Stimulated activated CD8-positive, alpha-beta memory T cell treated with anti-CD3 and anti-CD28 coated beads, Interleukin-2, amount 100 ng/mL, for 1 hour (primary cell): ENCODE data around the gene TRIB2.
"Not testable (repeated sequence)": the region's sequence is repeated elsewhere in the genome, so short reads cannot be mapped to it uniquely, and the experiment has no call there.

Source experiments
- DNase-seq, 2 donors: peaks; one replicate each; pipeline ENCODE4 v3.0.0-alpha.2; 2020; ENCODE audit warnings: low read depth in 2 of 2

The TRIB2 gene

DNA sequence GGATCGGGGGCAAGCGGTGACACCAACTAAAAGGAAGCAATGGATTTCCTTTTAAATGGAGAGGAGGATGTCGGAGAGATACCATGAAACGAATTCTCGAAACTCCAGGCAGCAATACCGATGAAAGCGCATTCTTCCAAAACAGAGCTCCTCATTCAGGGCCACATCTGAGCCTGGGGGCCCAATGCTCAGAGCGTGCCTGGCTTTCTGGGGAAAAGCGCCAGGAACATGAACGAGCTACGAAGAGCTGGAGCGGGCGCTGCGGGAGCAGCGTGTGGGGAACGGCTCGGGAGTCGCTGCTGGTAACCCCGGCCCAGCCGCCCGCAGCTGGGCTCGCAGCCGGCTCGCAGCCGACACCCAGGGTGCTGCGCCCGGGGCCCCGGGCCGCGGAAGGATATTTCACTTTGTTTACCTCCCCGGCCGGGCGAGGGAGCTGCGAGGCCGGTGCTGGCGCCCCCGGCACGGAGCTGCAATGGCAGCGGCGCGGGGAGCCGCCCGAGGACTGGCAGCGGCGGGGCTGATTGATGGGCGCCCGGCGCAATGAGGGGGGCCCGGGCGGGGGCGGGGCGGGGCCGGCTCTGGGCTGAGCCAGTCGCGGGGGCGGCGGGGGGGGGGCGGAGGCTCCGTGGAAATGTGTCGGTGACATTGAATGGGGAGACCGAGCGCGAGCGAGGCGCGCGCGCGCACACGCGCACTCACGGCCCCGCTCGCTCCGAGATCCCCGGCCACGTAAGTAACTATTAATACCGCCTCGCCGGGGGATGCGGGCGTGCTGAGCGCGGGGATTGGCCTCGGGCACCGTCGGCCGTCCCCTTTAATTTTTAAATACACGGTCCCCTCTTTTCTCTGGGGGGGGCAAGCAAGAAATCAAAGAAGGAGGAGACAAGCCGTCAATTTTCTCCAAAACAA lies at the start of gene TRIB2:
TSS of gene TRIB2 (plus strand) at position 655 of the 909 bp plus-strand sequence. CDS start 1,372 bp downstream, outside the sequence.
- DNase-seq = peak; percentile 81 to 89

DNA sequence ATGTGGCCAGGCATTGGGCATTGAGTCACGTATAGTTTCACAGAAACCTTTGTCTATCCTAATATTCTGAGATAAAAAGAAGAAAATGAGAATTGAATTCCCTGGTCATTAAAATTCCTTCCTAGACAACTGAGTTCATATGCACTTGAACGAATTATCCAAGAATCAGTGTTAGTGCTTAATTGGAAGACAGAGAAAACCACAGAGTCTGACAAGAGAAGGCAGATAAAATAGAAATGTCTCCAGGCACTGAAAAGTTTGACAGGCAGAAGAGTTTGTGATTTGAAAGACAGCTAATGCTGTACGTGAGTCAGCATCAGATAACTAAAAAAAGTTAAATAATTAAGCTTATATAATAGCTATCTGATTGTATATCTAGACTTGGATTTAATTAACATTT lies 47.7 kb upstream of the TRIB2 start:
- DNase-seq = no peak

DNA sequence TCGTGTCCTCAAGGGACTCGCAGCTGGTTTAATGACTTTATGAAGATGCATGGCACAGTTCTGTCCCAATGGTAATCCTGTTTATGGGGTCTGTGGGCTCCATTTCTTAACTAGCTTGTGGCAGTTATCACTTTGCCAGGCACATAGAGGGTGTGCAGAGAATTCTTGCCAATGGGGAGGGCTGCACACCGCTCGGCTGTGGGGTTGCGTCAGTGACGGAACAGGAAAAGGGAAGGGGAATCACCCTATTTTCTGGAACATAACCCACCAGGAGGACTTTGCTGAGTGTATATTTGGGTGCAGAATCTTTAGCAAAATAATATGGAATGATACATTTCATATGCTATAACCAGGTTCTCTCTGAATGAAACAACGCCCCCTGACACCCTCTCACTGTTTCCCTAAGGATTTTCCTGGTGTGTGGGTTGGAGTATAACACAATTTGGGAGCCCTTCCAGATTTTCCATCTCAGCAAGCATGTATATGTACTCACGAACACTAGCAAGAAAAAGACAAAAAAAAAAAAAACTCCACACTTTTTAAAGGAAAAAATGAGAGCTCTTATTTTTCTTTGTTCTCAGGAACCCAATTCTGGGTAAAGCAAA lies 43.9 kb upstream of the TRIB2 start:
- DNase-seq = no peak

DNA sequence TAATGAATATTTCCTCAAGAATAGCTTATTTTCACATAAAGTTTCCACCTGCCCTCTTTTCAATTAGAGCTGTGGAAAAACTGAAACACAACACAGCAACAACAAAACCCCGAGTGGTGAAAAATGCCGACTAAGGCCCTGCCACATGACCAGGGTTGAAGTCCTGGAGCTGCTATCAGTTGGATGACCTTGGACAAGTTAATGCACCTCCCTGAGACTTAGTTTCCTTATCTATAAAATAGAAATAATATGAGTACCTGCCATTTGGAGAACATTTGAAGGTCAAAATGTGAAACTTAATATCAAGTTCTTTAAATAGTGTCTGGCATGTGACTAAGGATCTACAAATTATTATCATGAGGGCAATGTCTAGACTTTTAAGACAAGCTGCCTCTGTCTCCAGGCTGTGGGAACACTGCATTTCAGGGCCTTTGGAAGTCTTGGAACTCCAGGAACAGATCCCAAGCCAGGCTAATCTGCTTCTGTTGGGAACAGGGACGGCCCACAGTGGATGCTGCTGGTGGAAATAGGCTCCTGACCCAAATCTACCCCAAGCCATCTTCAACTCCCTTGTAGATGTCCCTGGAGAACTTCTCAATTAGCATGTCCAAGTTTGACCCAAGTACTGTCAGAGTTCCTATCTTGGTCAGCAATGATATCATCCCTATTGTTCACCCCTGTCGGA lies 42.0 kb upstream of the TRIB2 start:
- DNase-seq = no peak

DNA sequence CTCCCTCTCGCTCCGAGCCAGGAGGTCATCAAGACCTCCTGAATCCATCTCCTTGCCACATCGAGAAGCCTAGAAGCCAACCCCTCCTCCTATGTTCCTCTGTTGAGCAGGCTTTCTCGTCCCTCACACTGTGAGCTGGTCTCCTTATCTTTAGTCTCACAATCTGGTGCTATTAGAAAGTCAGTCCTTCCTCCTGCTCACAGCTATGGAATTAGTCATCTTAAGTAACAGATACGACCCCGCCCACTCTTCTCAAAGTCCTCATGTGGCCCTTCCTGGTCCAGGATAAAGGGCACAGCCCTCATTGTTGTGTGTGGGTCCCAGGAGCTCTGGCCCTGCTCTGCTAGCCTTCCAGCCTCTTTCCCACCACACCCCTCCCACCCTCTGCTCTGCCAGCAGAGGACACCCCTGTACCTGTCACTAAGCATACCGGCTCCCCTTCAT lies 41.4 kb upstream of the TRIB2 start:
- no peak for DNase-seq

DNA sequence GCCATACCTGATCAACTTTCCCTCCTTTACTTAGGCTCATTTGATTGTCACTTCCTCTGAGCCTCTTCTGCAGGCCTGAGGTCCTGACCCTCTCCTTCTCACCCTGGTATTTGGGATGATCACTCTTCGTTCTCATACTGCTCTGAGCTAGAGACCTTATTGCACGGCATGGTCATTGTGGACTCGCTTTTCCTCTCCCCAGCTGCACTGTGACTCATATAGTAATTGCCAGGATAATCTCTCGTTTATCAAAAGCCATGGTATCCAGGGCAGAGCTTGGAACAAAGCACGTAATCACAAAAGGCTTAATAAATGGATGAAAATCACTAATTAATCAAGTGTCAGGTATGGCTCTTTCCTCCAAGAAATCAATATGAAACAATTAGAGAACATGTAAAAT lies 40.9 kb upstream of the TRIB2 start:
- DNase-seq = no peak

DNA sequence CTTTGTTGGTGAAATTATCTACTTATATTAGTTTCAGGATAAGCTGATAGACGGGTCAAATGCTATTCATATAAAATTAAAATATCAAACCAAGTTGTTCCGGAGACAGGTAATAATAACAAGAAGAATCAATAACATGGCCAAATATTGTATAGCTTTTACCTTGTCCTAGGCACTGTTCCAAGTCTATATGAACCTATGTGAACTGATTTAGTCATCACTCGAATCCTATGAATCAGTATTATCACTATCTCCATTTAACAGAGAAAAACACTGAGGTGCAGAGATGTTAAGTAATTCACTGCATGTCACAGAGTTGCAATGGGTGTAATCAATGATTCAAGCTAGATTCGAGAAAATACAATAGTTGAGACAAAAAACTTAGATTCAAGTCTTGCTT lies 40.0 kb upstream of the TRIB2 start:
- DNase-seq = no peak

DNA sequence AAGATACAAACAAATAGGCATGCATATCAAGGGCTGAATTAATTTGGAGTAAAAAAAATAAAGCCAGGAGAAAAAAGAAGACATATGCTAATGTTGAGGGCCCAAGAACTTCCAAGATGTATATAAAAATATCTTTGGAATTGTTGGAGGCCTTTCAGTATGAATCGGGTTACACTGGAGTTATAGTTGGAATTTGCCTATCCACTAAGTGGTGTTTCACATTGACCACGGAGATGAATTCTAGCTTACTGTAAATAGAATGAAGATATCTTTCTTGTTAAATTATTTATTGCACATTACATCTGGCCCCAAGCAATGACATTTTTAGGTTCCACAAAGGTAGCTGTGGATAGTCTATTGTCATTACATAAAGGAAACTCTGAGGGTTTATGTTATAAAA lies 38.5 kb upstream of the TRIB2 start:
- DNase-seq = no peak

DNA sequence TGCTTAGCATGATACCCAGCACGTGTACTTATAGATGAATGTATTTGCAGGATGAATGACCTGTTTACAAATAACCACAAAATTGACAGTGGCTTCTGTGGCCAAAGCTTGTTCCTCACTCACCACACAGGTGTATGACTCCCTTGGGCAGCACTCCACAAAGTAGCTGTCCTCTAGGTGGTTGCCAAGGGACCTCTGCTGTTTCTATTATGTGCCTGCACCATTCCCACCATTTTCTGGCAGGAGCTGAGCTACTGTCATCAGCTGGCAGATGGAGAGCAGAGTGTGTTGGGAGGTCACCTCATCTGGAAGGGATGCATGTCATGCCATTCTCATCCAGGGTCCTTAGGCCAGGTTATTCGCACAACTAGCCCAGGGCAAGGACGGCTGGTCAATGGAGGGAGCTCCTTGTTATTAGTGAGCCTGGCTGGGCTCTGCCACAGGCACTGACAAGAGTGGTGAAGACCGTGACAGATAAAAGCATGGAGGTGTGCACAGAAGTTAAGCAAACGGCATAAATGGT lies 37.1 kb upstream of the TRIB2 start:
- no peak for DNase-seq

DNA sequence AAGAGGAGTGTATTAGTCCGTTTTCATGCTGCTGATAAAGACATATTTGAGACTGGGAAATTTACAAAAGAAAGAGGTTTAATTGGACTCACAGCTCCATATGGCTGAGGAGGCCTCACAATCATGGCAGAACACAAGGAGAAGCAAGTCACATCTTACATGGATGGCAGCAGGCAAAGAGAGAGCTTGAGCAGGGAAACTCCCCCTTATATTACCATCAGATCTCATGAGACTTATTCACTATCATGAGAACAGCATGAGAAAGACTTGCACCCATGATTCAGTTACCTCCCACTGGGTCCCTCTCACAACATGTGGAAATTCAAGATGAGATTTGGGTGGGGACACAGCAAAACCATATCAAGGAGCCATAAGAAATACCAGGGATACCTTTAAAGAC lies 36.6 kb upstream of the TRIB2 start:
- not testable (repeated sequence) for DNase-seq

DNA sequence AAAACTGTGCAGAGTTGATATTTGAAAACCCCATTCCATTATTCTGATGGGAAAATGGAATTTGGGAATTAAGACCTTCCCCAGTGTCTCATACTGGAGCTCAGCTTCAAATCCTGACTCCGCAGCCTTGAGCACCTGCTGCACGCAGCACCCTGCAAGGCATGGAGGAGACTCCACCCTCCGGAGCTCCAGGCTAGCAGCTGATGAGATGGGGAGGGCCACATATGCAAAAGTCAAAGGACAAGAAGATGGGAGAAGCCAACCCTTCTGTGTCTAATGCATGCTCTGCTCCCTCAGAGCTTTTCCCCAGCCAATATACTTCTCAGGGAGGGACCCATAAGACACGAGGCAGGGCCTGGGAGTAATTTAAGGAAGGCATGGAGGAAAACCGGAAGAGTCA lies 34.7 kb upstream of the TRIB2 start:
- DNase-seq = no peak

DNA sequence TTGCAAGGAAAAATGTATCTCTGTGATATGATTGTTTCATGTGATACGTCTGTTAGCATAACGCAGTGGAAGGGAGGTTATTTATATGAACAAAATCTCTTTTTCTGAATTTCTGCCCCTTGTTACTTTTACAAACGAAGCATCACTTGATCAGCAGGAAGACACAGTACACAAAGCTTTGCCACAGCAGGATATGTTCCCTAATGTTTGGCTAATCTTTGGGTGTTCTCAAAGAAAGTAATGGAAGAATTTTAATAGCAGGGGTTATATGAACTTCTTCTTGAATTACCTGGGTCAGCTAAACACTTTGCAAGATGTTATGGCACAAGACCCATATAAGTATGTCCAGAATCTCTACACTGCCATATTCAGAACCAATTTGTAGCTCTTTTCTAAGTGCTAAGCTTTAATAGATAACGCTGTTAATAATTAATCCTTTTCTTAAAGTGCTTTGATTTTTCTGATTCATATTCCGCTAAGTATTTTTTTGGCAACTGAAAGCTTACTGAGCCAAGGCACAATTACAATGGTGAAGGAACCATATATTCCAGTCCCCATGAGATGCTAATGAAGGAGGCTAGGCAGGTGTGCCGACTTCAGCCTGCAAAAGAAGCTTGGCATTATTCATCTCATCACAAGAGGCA lies 33.2 kb upstream of the TRIB2 start:
- DNase-seq = no peak

DNA sequence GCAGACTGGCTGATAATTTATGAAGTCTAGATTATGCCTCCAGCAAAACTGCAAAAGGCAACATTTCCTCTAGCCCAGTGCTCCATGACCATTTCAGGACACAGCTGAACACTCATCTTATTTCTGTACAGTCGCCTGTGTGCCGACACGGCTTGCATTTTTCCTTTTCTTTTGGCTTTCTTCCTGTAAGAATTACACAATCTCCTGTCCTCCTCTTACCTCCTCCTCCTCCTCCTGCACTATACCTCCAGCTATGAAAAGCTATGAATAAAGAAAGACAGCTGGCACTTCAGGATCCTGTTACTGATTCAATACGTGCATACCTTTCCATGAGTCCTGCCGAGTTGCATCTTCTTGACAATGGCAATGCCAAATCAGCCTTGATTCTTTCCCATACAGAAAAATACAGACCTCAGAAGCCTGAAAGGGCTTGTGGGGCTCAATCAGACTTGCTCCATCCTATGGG lies 32.2 kb upstream of the TRIB2 start:
- no peak for DNase-seq

DNA sequence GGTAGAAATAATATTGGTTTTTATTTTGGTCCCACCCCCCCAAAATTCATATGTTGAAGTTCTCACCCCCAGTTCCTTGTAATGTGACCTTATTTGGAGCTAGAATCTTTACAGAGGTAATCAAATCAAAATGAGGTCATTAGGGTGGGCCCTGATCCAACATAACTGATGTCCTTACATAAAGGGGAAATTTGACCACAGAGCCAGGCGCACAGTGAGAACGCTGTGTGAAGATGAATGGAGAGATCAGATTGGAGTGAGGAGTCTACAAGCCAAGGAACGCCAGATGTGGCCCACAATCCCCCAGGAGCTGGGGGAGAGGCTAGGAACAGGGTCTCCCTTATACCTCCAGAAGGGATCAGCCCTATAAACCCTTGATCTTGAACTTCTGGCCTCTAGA lies 31.6 kb upstream of the TRIB2 start:
- no peak for DNase-seq

DNA sequence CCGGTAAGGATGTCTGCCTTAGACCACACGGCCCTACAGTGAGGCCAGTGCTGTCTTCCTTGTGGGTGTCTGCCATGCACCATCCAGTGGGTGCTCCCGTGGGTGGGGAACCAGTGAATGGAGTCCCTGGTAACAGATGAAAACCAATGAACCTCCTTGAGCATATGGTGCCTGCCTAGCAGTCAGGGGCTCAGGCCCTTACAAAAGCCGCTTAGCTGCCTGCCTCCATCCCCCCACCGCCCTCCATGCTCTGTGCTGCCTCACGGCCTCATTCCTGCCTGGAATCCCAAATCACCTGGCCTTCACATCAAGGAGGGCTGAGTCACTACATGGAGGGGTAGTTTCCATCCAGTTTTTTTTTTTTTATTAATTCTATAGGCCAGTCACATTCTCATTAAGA lies 30.8 kb upstream of the TRIB2 start:
- no peak for DNase-seq

DNA sequence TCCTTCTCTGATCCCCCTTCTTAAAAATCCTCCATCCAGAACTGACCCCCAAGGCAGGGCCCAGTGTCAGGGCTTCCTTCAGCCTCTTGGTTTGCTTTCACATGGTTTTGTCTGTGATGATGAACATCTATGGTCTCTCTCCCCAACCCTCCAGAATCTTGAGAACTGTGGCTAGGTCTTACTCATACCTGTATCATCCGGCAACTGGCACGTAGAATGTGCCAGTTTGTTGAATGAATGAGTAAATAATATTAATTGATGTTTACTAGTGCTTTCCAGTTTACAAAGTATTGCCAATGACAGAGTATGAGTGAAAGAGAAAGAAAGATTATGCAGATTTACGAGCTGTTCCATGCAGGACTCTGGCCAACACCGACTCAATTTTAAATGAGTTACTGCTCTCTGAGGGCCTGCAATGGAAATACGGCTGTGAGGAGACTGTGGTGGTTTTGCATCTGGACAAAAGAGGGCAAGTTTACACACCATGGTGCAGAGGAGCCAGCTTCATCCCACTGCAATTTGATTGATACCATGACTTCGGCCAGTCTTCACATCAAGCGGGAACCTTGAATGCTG lies 29.9 kb upstream of the TRIB2 start:
- DNase-seq = no peak

DNA sequence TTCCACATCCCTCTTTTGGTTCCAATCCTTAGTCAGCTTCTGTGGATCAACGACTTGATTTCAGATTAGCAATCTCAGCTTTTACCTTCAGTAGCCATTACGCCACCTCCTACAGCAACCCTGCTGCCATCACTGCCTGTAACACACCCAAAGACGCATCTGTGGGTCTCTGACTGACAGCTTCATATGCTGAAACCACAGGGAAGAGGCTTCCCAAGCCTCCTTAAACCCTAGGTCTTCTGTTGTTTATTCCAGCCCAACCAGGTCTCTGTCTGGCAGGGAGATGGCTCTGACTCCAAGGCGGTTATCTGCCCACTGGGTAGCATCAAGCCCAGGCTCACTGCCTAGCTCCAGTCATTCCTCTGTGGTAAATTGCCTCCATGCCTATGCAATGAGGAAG lies 28.6 kb upstream of the TRIB2 start:
- DNase-seq = no peak

DNA sequence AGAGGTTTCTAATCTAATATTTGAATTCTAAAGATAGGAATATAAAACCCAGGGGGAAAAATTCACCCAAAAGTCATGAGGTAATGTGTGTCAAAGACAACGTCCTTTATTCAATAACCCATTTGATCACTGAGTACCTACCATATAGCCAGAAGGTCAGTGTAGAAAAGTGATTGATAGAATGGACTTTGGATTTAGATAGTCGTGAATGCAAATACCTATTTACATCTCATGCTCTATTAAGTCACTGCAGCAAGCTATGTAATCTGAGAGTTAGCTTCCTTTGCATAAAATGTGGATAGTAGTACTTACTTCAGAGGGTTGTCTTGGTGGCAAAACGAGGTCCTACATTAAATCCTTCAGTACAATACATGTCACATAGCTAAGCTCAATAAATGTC lies 27.8 kb upstream of the TRIB2 start:
- no peak for DNase-seq

DNA sequence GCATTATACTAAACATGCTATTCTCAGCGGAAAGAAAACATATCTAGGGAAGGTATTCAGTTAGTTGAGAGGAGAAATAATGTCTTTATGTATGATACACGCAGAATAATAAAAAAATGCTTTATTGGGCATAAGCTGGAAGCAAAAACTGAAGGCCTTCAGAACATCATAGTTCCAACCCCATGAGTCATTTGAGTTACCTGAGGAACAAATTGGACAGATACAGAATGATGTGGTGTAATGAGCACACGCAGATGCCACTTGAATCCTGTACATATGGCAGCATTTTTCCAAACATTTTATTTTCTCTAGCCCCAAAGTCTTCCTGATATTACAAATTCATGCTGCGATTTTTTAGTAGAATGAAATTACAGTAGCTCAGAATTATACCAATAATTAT lies 23.2 kb upstream of the TRIB2 start:
- no peak for DNase-seq

DNA sequence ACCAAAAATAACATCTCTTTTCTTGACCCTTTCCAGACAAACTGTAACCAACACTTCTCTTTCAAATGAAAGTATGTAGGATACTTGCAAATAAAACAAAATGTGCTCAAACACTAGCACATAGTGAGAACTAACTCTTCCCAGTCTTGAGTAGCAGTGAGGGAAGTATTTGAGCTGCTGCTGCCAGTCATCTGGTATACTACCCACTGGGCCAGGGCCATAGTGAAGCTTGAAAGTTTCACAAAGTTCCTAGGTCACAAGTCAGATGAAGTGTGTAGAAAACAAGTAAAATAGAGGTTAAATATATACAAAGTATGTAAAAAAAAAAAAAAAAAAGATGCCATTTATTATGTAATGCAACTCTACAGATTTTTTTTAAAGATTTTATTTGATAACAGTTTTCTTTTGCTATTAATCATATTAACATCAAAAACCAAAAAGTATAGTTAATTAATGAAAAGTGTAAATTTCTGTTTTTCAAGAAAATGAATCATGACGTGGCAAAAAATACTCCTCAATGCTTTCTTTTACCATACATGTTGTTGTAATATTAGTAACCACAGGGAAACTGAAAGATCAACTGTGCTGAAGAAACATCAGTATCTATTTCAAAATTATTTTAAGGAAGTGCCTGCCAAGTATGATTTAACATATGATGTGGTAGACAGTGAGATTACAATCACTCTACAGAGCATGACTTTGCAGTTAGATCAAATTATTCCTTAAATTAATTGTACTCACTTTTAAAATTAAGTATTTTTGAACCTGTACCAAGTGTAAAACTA lies 21.6 kb upstream of the TRIB2 start:
- no peak for DNase-seq

DNA sequence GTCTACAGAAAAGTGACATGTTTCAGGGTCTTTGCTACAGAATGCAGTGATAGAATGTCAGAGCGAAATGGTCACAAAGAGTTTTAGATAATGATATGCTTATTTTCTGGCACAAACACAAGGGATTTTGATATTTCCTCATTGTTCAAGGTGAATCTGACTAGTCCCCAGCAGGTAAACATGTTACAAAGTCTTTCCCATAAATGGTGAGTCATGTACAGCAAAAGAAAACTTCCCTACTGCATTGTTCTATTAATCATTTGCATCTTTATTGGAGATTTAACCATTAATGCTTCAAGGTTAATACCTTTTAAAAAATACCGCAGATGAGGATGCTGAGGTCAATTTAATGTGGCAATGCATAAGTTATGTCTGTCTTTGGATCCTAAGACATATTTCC lies 19.1 kb upstream of the TRIB2 start:
- DNase-seq = no peak
